GM21526 (cell line): ENCODE data around the gene ABCE1.
"Not testable (repeated sequence)": the region's sequence is repeated elsewhere in the genome, so short reads cannot be mapped to it uniquely, and the experiment has no call there.

Experiments
- ATAC-seq: cut with Tn5 transposase; IDR thresholded peaks from one replicate; pipeline ENCODE4 v1.9.1; 2021; ENCODE audit warnings: moderate library complexity; ENCODE audit not compliant: unreplicated experiment, low FRiP score

The ABCE1 gene

DNA sequence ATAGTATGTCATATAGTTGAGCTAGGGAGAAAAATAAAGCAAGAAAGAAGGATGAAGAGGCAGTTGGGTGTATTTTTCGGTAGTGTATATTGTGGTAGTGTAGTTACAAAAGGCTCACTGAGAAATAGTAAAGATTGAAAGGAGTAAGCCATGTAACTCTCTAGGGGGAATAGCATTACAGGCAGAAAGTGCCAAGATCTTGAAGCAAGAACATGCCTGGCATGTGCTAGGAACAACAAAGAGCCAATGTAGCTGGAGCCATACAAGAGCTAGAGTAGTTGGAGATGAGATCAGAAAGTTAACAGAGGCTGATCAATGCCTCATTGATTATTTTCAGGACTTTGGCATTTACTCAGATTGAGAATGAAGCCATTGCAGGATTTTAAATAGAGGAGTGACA is 3.0 kb downstream of the ABCE1 start:
- ATAC-seq: no peak

DNA sequence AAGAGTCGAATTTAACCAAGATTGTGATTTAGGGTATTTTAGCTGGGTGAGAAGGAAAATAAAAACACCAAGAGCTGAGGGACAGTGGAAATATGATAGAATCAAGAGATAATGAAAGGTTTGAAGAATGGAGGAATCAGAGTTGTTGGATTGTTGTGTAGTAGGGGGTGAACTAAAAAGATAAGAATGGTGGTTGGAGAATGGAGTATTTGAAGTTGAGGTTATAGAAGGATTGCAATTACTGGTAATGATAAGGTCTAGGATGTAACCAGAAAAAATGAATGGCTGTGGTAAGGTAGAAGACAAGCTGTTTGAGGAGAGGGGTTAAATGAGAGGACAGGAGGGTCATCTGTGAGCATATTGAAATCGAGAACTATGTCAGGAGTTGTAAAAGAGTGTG is 4.5 kb downstream of the ABCE1 start:
- no peak for ATAC-seq

GRCh38 chr4:145103496-145103895 is 5.4 kb downstream of the ABCE1 start:
- ATAC-seq: no peak

DNA sequence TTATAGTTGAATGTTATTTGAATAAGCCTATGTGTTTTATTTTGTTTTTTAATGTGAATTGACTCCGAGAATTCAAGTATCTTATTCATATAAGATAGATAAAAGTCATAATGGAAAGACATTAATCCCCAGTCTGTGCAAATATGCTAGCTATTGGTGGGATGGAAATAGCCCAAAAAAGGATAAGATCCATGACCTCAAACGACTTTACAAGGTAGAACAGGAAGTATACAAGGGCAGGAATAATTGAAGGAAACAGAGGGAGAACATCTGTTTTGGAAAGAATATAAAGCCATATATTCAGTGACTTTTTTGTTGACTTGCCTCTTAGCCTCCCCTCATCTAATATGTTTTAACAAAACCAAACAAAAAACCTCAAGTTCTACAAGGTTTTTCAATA is 9.0 kb downstream of the ABCE1 start:
- ATAC-seq: no peak

DNA sequence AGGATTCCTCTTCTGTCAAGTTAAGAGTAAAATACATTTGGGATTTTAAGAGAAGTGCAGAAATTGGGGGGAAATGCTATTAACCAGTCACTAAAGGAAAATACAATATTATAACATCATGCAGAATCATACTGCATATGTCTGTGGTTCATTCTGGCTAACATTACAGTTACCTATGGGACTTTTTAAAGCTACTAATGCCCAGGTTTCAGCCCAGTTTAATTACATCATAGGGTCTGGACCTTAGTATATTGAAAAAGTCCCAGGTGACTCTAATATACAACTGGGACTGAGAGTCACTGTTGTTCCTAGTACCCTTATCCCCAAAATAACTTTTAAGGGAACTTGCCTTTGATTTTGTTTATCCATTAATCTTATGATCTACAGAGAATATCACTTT is 10.0 kb downstream of the ABCE1 start:
- ATAC-seq: no peak

GRCh38 chr4:145125396-145125795 is 27.3 kb downstream of the ABCE1 start:
- ATAC-seq: no peak

DNA sequence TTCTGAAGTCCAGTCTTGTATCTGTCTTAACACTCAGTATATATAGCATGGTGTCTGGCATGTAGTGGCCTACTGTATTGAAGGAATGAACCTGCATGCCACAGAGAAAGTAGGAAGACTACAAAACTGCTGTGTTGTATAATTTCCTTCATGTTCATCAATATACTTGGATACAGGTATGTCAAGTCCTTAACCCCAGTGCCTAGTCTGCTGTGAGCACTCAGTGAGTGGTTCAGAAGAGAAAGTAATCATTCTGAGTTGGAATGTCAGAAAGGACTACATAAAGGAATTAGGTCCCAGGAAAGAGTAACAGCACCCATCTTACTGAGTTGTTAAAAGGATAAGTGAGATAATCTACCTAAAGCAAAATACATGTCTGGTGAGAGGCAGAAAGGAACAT is 32.0 kb downstream of the ABCE1 start:
- no peak for ATAC-seq

GRCh38 chr4:145130788-145131399 is 32.8 kb downstream of the ABCE1 start:
- ATAC-seq: no peak

GRCh38 chr4:145131848-145132247 is 33.7 kb downstream of the ABCE1 start:
- ATAC-seq: no peak

DNA sequence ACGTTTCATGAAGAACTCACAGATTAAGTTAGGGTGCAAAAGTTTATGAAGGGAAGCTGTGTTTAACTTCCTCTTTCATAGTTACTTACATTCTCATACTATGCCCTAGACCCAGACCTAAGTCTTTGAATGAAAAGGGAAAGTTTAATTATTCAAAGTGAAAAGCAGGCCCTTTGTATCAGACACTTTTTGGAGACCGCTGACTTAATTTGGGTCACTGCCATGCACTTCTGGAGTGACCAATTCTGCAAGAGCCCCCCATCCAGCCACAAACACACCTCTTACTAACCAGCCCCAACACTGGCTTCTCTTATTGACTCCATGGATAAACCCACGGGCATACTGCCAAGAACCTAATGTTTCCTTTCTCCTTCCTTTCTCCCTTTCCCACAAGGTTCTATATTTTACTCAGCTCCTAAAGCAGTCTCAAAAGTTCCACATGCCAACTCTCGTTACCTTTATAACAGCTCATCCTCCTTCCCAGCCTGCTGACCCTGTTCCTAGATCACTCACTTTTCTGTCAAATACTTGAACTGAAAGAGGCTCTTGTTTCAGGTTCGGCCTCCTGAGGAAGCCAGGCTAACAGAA is 34.5 kb downstream of the ABCE1 start:
- ATAC-seq: peak; percentile 77

DNA sequence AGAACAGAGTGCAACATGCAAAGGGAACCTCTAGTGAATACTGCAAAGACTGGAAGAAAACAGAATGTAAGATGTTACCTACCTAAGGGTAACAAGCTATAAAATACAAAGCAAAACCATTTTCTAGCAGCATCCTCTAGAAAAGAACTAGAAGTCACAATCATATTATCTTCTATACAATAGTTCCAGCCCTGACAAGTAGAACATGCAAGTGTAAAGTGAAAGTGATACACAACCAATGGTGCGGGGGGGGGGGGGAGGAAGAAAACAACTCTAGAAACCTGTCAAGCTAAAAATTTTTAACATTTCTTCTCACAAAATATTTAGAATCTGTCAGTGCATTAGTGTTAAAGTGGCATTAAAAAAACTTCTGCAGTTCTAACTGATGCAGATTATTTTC is 38.1 kb downstream of the ABCE1 start:
- not testable (repeated sequence) for ATAC-seq

GRCh38 chr4:145148980-145149379 is 50.9 kb downstream of the ABCE1 start:
- no peak for ATAC-seq

GRCh38 chr4:145153181-145153903 is 55.2 kb downstream of the ABCE1 start:
- no peak for ATAC-seq

- no peak for ATAC-seq
Measured at GRCh38 chr4:145153904-145154298, 55.8 kb downstream of the ABCE1 start.

GRCh38 chr4:145154573-145154972 is 56.5 kb downstream of the ABCE1 start:
- ATAC-seq: peak; percentile 62

DNA sequence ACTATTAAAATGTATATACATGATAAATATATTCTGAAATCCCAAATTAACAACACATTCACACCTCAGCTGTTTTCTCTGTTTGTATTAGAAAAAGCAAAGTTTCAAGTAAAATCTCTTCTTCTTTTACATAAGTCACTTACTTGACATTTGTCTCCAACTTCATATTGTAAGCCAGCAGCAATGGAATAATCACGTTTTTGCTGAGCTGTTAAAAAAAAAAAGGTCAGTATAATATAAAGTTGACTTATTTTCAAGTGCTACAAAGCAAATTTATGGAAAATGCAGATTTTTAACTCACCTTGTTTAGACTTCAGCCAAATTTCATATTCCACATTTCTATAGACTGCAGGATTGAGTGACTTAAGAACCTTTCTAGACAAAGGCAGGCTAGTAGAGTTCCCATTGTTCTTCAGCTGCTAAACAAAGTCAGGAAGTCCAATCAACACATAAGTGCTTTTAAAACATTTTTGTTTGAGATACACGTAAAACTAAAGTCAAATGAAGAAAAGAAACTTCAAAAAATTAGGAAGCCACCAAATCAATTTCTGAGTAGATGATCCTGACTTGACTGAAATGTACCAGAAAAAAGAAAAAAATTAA is 57.3 kb downstream of the ABCE1 start:
- no peak for ATAC-seq

GRCh38 chr4:145156986-145157385 is 58.9 kb downstream of the ABCE1 start:
- no peak for ATAC-seq

DNA sequence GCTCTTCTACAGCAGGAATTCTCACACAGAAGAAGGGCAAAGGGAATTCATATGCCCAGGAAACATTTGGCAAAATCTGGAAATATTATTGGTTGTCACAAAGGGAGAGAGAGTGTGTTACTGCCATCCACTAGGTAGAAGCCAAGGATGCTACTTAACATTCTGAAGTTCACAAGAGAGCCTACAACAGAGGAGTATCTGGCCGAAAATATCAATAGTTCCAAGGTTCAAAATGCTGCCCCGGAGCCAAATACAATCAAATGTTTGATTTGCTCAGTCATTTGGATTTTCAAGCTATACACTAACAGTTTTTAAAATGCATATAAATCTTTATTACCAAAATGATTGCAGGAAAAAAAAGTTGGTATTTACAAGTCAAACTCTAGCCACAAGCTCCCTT is 63.4 kb downstream of the ABCE1 start:
- ATAC-seq: no peak

DNA sequence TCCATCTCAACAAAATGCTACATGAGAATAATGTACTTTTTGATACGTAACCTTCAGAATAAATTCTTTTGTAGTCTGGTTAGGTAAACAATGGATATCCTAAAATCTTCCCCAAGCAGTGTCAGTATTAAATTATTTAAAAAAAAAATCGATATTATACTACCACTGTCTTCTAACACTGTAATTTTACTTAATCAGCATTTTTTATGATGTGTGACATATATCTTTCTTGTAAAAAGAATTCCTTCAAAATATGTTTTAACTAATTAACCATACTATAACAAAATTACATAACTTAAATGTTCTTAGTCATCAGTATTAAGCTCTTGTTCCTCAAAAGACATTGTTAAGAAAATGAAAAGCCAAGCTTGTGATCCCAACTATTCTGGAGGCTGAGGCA is 69.8 kb downstream of the ABCE1 start:
- ATAC-seq: no peak

DNA sequence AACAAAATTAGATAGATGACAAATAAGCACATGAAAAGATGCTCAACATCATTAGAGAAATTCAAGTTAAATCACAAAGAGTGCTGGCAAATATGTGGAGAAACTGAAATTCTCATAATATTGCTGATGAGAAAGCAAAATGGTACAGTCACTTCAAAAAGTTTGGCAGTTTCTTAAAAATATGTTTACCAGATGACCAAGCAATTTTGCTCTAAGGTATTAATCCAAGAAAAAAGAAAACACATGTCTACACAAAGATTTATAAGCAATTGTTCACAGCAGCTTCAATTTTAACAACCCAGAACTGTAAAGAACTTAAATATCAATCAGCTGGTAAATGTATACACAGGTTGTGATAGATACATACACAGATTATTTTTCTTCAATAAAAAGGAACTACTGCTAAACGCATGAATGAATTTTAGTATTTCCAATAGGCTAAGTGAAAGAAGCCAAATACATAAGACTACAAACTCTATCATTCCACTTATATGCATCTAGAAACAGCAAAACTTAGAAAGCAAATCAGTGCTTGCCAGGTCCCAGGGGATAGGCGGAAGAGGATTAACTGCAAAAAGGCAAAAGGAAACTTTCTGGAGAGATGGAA is 70.6 kb downstream of the ABCE1 start:
- no peak for ATAC-seq

DNA sequence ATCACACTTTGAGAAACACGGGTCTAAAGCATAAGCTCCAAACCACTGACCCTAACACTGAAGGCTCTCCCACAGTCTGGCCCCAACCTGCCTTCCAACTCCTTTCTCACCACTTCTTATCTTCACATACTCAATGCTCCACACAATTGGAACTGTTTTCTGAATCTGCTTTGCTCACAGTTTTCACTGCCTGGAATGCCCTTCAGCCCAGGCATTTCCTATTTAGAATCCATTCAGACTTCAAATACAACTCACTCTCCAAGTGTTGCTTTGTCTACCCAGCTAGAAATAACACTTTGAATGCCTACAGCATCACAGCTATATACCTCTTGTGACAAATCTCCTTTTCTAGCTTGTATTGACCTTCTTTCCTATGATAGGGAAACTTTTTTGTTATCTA is 72.1 kb downstream of the ABCE1 start:
- ATAC-seq: no peak
